Umbilical cord (tissue), 2 donors: ENCODE results near the gene SPARC. TPM values are rescaled to one million over a fixed set of nuclear protein-coding genes. Genes with fewer than 3 reads are reported as not detected.

ENCODE experiments used
- DNase-seq: peaks from one replicate; pipeline ENCODE4 v3.0.0-alpha.2; 2015; ENCODE audit warnings: low spot score
- total RNA-seq: library from RNA; depleted of rRNA; stranded (reverse); fragments of >200 nt; gene quantifications from one replicate; pipeline ENCODE4 v1.2.3, GENCODE V29; 2014; ENCODE audit warnings: low replicate concordance; ENCODE audit not compliant: insufficient read depth

The SPARC gene
- total RNA-seq, 1 donor from 2014 or later: 7,643 TPM

DNA sequence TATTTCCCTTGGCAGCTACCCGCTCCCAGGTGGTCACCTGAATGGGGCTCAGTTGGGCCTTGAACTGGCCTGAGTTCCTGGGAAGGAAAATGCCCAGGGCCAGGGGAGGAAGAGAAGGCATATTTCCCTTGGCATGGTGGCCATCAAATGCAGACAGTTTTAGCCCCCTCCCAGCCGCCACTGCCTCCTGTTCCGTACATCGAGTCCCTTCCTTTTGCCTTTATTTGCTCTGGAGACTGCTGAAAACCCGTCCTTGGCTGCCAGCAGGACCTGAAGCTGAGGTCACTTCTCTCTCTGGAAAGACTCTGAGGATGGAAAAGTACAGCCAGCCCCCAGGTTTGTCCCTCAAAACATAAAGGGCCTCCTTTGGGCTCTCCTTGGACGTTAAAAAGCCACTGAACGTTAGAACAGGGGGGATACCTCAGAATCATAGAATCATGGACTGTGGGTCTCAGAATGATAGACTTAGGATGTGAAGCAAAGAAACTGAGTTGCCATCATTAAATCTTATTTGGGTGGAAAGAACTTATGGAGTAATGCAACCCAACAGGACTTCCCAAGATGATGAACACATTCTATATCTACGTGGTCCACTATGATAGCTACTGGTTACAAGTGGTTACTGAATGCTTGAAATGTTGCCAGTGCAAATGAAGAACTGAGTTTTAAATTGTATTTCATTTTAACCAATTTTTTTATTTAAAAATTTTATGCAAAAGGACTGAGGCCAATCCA is 7.1 kb downstream of the SPARC start:
- no peak for DNase-seq

DNA sequence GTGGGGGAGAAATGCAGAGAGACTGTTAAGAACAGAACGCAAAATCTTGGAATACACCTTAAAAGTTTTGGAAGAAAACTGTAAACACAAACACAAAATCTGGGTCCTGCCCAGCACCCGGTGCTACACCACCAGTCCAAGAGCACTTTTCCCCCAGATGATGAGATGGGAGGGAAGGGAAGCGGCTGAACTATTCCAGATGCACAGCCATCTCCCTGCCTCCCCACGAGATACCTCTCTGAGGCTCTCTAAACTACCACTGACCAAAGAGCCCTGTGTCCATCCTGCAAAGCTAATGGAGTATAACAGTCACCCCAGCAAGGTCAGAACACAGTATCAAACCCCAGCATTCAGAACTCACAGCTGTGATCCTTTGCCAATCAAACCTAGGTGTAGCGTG is 8.0 kb downstream of the SPARC start:
- no peak for DNase-seq

DNA sequence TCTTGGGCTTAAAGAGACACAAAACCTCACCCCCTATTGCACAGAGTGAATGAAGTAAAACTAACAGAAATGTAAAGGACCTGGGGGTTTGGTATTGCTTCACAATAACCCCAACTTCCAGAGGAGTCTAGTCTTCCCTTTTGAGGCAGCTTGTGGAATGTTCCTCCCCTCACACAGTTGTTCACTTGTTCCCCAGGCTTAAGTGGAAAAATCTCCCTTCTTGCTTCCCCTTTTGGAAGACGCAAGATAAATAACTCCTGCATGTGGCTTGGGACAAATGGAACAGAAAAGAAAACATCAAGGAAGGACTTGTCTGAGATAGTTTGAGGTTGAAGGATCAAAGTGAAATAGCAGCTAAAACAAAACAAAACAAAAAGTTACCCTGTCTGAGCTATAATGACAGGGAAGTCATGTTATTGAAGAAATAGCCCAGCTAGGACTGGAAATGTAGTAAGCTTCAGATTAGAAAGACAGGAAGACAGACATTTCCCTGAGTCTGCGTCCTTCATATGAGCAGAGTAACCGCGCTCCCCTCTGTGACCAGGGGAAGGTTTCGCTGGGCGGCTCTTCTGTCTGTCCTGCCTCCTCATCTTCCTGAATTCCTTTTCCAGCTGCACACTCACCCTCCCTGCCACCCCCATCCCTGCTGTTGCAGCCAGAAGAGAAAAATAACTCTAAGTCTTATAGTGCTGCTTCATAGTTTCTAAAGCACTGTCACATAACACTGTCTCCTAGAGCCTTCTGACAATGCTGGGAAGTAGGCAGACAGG is 8.8 kb downstream of the SPARC start:
- peak; percentile 60 for DNase-seq

DNA sequence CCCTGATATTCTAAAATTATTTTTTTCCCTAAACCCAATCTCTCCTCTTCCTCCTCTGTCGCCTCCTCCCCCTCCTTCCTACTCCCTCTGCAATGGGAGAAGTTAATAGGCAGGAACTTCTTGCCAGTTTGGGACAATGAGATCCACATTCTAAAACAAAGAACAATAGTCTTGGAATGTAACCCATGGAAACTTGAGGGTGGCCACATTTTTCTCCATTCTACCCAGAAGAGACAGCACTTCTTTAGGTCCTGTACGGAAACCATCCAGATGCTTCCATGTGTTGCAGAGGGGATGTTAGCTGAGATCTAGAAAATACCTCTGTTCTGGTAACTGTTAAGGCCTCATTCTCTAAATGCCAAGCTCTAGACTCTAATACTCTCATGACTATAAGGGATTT is 10.0 kb downstream of the SPARC start:
- DNase-seq: peak; percentile 31

DNA sequence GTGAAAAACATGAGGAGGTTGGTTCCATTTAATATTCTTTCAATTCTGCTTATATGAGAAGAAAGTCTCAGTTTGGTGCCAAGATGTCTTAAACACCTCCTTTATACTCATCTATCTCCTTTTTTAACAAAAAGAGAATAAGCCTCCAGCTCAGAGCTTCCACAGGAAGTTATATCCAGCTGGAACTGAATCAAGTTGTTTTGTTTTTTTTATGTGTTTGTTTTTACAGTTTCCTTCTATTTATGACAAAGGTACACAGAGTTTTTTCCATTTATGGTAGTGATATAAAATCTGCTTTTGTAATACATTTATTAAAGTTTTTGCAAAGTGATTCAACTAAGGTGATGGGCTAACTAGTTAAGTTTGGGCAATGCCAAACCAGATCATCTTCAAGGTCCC is 10.4 kb downstream of the SPARC start:
- no peak for DNase-seq

DNA sequence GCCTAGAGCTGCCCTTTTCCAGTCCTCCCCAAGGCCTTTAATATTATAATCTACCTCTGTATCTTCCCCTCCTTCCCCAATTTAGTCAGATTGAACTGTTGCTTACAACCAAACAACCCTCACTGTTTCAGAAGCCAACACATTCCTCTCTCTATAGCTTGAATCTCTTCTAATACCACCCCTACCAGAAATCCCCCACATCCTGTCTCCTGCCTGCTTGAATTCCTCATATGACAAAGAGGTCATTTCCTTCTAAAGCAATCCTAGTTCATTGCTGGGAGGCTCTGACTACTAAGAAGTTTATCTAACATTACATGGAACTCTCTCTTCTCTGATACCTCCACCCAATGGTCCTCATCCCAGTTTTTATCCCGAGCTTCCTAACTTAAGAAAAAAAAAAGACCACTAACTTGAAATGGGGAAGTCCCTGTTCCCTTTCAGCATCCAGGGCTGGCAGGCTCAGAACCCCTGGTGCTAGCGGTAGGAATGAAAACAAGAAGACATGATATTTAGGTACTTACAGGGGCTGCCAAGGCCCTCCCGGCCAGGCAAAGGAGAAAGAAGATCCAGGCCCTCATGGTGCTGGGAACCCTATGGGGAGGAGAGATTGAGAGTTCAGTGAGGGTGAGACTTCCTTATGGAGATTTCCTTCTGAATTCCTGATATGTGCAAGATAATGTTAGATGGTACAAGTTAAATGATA is 11.0 kb downstream of the SPARC start:
- peak; percentile 72 for DNase-seq

DNA sequence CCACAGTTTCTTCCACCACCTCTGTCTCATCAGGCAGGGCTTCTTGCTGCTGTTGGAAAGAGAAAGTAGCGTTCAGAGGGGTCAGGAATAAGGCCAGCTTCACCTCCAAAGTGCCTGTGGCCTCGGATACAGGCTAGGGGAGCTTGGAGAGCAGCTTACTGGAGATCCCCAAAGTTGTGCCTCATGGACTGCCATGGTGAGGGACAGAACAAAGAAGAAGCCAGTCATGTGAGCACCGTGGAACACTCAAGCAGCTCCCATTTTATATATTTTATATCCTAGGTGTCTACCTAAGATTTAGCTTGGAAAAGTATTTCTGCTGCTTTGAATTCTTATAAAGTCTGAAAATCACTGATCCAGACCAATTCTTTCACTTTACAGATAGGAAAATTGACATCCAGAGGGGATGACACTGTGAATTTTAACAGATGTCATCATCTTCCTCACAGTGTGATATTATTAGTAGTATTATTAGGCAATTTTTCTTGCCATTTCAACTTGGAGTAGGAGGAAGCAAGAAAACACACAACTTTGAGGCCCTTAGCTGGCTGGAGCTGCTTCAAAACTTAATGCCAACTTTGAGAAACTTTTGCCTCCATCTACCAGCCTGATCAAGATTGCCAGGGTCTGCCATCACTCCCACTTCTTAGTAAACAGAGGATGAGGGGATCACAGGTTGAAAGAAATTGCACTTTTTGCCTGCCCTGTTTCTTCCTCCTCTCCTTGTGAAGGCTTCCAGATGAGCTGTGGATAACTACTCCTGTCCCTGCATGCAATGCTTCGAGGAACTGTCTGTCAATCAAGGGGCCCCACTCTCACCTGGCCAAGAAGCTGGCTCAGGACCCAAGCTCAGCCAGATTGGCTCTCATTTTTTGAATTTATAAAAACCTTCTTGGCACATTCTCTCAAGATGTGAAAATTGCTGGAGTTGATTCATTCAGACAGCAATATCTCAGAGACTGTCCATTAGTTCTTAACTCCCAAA is 11.8 kb downstream of the SPARC start:
- DNase-seq: peak; percentile 46

DNA sequence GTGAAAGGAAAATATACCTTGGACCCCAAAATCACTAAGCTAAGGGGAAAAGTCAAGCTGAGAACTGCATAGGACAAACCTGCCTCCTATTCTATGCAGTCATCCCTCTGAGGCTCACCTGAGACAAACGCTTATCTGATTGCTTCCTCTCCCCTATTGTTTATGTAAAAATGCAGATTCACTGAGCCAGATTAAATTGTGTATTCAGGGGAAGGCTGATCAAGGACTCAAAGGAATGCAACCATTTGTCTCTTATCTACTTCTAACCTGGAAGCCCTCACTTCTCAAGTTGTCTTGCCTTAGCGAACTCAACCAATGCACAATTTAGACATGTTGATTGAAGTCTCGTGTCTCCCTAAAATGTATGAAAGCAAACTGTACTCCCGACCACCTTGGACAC is 13.3 kb downstream of the SPARC start:
- no peak for DNase-seq

DNA sequence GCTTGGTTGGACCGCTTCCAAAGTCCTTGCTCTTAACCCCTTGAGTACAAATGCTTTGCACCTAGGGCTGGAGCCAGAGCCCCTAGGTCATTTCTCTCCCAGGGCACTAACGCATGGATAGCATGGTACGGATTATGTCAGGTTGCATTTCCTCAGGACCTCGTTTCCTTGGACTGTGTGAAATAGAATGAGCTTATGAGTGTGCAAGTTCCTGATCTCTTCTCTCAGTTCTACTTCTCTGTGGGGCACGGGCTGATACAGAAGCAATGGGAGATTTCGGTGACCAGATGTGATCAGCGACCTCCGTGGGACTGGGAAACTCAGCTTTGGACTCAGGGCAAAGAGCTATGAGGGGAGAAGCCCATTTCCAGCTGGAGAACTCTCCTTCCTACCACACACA is 14.2 kb downstream of the SPARC start:
- no peak for DNase-seq

DNA sequence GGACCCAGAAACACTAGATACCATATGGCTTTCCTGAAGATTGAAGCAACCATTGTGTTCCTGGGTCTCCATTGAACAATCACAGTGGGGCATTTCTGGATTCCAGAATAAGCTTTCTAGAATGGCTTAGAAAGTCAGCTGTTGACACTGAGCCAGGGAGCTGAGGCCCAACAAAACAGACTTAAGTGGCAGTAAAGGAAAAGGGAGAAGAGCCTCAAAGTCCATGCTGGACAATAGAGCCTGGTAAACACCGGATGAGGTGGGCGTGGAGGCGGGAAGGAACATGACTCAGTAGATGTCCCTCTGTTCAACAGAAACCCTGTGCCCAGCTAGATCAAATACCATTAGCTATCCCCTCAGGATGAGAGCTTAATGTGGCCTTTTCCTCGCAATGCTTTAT is 14.8 kb downstream of the SPARC start:
- peak; percentile 52 for DNase-seq

DNA sequence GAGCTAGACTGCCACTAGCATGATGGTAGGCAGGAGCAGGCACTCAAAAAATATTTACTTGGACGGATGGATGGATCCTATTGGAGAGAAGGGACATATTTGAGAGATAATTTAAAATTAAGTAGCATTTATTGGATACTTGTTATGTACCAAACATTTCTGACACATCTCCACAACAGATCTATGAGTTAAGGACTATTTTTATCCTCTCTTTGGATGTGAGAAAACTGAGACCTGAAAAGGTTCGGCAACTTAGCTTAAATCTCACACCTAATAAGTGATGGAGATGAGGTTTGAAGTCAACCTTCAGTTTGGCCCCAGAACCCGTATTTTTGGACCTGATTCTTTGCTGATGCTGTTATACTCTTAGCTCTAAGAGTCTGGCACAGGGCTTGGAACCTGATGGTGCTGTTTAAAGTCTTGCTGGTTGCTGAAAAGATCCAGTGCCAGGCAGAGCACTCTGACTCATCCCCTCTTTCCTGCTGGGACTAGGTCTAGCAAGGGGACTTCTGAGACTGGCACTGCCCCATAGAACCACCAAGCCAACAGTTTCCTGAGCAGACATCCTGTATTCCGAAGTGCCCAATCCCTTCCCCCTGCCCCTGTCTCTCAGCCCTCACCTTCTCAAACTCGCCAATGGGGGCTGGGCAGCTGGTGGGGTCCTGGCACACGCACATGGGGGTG is 15.6 kb downstream of the SPARC start:
- DNase-seq: peak; percentile 33

DNA sequence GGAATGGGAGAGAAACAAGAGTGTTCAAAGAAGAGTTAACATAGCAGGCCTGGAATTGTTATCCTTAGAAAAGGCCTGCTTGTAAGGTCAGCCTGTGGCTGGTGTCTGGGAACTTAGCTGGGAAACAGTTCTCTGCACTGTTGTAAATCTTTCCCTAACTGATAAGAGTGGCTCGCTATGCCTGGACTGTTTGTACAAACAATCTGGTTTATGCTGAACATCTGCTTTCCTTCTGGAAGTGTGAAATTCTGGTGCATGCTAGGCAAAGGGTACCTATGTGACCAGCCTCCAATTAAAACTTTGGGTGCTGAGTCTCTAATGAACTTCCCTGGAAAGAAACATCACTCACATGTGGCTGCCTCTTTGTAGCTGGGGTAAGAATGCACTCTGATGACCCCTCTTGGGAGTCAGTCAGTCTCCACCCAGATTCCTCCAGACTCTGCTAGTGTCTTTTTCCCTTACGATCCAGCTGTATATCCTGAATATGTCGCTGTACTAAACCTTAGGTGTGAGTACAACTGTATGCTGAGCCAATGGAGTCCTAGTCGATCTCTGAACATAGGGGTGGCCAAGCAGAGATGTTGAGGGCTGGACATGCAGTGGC is 16.5 kb downstream of the SPARC start:
- peak; percentile 77 for DNase-seq

DNA sequence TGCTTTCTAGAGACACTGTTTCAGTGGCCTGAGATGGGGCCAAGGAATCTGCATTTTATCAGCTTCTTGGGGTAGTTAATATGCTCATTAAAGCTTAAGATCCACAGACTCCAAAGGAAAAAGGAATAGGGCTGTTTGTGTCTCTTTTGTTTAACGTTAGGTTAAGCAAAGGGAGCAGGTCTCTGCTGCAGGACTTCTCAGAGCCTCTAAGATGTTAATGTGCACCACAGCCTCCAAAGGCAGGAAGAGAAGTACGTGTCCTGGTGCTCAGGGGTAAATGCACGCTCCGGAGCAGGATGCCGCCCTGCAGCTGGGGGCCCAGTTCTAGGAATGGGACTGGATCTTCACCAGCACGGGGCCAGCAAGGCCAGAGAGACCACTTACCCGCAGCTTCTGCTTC is 19.6 kb downstream of the SPARC start:
- DNase-seq: no peak

DNA sequence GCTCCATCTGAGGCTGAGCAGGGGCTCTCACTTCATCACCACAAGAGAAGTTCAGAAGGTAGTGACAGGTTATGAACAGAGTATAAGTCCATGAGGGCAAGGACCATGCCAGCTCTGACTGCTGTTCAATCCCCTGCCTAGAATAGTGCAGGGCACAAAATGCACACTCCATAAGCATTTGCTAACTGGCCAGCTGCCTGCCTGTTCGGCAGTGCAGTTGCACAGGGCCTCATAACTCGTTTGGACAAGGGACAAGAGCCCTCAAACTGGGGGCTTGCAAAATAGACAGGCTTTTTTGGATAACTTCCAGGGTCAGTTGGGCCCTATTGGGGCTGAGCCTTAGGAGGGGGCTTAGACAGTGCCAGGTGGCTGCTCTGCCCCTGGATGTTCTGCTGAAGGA is 21.1 kb downstream of the SPARC start:
- DNase-seq: no peak

DNA sequence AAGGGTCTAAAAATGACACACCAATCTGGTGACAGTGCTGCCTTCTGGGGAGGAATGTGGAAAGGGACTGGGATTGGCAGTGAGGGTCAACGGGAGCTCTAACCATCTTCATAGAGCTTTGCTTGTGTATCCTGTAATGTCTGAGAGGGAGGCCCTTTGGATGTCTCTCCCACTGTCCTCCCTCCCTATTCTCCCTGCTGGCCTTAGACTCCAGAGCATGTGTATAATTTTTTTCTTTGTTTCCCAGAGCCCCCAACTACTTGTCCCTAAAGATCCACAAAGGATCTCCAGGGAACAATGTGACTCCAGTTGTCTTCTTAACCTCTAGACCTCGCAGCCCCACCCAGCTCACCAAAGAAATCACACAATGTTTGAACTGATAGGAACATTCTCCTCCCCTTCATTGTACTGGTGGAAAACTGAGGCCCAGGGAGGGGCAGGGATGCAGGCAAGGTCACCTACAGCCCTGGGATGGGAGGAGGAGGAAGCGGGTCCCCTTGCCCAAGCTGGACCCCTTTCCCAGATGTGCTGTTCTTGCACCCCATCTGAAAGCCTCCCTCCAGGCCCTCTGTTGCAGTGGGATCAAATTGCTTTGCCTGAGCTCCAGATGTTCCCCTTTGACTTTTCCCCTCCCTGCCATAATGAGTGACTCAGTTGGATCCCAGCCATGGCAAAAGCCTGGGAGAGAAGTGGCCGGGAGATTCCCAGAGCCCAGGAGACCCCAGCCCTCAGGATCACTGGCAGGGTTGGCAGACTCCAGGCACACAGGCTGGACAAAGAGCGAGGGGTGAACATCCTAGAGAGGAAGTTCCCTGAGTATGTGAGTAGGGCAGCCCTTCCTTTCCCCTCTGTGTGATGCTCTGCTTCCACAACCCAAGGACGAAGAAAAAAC is 21.8 kb downstream of the SPARC start:
- peak; percentile 65 for DNase-seq

DNA sequence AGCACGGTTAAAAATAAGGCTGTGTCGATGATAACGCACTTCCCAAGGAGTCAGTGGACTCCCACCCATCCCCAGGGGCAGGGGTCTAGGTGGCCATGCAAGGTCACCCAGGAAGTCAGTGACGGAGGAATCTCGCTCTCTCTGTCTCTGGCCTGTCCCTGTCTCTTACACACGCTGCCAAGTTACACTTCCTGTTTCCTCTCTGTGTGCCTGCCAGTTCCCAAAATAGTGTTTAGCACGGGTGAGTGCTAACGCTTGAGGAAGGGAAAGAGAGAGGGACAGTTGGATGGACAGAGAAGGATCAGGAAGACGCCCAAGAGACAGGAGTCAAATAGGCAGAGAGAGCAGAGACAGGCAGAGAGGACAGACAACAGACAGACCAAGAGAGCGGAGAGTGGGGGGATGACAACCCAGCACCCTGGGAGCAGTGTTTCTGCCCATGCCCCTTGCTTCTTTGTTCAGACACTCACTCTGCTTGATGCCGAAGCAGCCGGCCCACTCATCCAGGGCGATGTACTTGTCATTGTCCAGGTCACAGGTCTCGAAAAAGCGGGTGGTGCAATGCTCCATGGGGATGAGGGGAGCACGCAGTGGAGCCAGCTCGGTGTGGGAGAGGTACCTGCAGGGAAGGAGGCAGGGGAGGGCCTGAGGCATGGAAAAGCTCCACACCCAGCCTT is 23.0 kb downstream of the SPARC start:
- peak; percentile 71 for DNase-seq

DNA sequence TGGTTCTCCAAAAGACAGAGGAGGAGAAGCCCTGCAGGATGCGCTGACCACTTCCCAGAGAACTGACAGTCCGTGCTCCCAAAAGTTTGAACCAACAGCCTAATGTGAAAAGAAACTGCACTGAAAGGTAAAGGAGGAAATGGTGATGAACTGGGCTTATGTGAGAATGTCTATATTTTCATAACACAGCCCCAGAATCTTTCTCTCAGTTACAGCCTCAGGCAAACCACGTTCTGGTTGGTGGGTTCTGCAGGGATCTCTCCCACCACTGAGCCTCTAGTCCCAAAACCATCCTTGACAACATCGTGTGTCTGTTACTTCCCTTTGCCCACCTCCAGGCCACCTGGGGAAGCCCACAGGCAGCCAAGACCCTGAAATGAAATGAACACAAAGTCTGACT is 23.9 kb downstream of the SPARC start:
- DNase-seq: no peak

DNA sequence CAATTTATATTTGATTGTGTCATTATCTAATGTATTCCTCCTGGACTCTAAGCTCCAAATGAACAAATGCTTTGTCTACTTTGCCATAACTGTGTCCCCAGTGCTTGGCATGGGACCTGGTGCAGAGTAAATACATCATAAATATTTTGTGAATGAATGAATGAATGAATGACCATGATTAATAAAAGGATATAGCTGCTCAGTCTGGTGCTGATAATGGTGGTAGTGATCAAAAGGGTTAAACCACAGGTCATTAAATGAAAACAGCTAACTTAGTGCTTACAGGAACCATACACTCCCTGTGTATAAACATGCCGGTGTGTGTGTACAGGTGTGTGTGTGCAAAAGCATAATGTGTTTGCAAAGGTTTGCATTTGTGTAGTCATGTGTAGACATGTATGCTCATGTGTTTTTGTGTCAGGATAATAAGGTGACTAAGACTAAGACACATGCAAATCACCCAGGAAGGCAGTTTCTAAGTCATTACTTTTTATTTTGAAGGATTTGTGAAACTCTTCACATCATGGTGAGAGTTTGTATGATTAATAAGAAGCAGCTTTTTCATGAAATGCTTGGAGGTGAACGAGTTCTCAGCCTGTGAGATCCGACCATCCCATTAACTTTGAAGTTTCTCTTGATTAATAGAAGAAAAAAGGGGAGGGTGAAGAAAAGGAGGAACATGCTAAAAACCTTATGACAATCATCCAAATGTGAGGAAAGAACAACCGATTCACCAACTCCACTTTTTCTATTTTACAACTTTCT is 24.6 kb downstream of the SPARC start:
- DNase-seq: no peak
